GM12878 (cell line): ENCODE data around the gene RERE. TPM values are rescaled to one million over a fixed set of nuclear protein-coding genes. Genes with fewer than 3 reads are reported as not detected.
"Not testable (repeated sequence)": the region's sequence is repeated elsewhere in the genome, so short reads cannot be mapped to it uniquely, and the experiment has no call there.

Experiments
- ATAC-seq: fragments of 200-7000 bp; cut with Tn5 transposase; 3 replicates; pipeline ENCODE4 v1.9.1; 2020; ENCODE audit warnings: mild to moderate bottlenecking, moderate library complexity
- BruUV-seq: library from RNA; stranded (reverse); fragments of 400-500 nt; replicated peaks from 2 replicates; lab custom pipeline; 2021; lab: Mats Ljungman, UMichigan
- CTCF ChIA-PET: fragments of 300-600 bp; sonication (Branson Sonifier 250); formaldehyde crosslinking; extraction: SDS; loops from one replicate; lab custom pipeline; 2021; ENCODE audit warnings: inconsistent platforms; lab: Yijun Ruan, JAX
- POLR2A ChIA-PET: fragments of 350-600 bp; formaldehyde crosslinking; extraction: SDS; loops from one replicate; lab custom pipeline; 2021; ENCODE audit warnings: inconsistent platforms; lab: Charles Lee
- RAD21 ChIA-PET: fragments of 300-600 bp; sonication (Branson Sonifier 250); formaldehyde crosslinking; loops from one replicate; lab custom pipeline; 2023; ENCODE audit warnings: antibody characterized with exemption; ENCODE audit not compliant: unreplicated experiment; lab: Charles Lee
- SMC1A ChIA-PET: fragments of 300-600 bp; sonication (Branson Sonifier 250); formaldehyde crosslinking; loops from one replicate; lab custom pipeline; 2023; ENCODE audit not compliant: unreplicated experiment, uncharacterized antibody; lab: Charles Lee
- DNase-seq: peaks from one replicate; pipeline ENCODE4 v3.0.0-alpha.2; 2011; ENCODE audit warnings: low read depth, low spot score
- FAIRE-seq: peaks from 3 replicates; lab custom pipeline; 2011; peaks lifted over from hg19 to GRCh38; lab: Jason Lieb, UNC
- H2AFZ ChIP-seq: 2 replicates; pipeline ENCODE4 v1.6.0; 2011; ENCODE audit warnings: low read depth, low read length, control low read depth; ENCODE audit not compliant: control insufficient read depth
- H3K27ac ChIP-seq: 2 replicates; pipeline ENCODE4 v1.5.1; 2011; ENCODE audit warnings: control low read depth; ENCODE audit not compliant: control insufficient read depth, insufficient read depth
- H3K27me3 ChIP-seq, 2 experiments: replicated peaks in 1 of 2; 2 replicates each; pipeline versions ENCODE4 v1.6.0 to v1.6.1; 2011; ENCODE audit warnings: low read length in 1 of 2; ENCODE audit not compliant: control insufficient read depth in 2 of 2, insufficient read depth in 2 of 2
- H3K36me3 ChIP-seq, 2 experiments: 2 replicates each; pipeline ENCODE4 v1.5.1; 2011; ENCODE audit warnings: low read length in 1 of 2; ENCODE audit not compliant: control insufficient read depth in 2 of 2, insufficient read depth in 2 of 2
- H3K4me1 ChIP-seq: 2 replicates; pipeline ENCODE4 v1.6.1; 2011; ENCODE audit warnings: mild to moderate bottlenecking, low read length, moderate library complexity, mixed read lengths; ENCODE audit not compliant: control insufficient read depth, insufficient read depth
- H3K4me2 ChIP-seq: 2 replicates; pipeline ENCODE4 v1.6.0; 2011; ENCODE audit warnings: control low read depth; ENCODE audit not compliant: control insufficient read depth, insufficient read depth
- H3K4me3 ChIP-seq: fragments of 200-600 bp; sonication (generic); 2 replicates; pipeline ENCODE4 v1.5.1; 2016
- H3K79me2 ChIP-seq: 2 replicates; pipeline ENCODE4 v1.6.0; 2011; ENCODE audit warnings: low read length; ENCODE audit not compliant: control insufficient read depth, insufficient read depth
- H3K9ac ChIP-seq: 2 replicates; pipeline ENCODE4 v1.8.0; 2011; ENCODE audit warnings: low read length, control low read depth, mixed read lengths; ENCODE audit not compliant: control insufficient read depth, insufficient read depth
- H3K9me3 ChIP-seq: replicated peaks from 3 replicates; pipeline ENCODE4 v1.5.1; 2011; ENCODE audit warnings: mild to moderate bottlenecking, low read length; ENCODE audit not compliant: control insufficient read depth, insufficient read depth
- H4K20me1 ChIP-seq: 2 replicates; pipeline ENCODE4 v1.6.0; 2011; ENCODE audit not compliant: control insufficient read depth, insufficient read depth
- BHLHE40 ChIP-seq, 2 experiments: fragments of 450-650 bp in 1 of 2; IDR thresholded peaks; 2 replicates each; pipeline ENCODE4 v1.6.1; 2011 to 2017; ENCODE audit warnings: low read depth in 2 of 2, borderline replicate concordance in 1 of 2, improper control_type of control experiment in 1 of 2, low read length in 1 of 2, mild to moderate bottlenecking in 1 of 2
- CBFB ChIP-seq: IDR thresholded peaks from 2 replicates; pipeline ENCODE4 v1.6.1; 2016; ENCODE audit warnings: antibody characterized with exemption, low read depth
- E2F4 ChIP-seq: IDR thresholded peaks from 2 replicates; pipeline ENCODE4 v1.6.1; 2012; ENCODE audit warnings: low read depth, low read length, improper control_type of control experiment
- FOXM1 ChIP-seq: IDR thresholded peaks from 2 replicates; pipeline ENCODE4 v1.6.1; 2012; ENCODE audit warnings: low read depth, mild to moderate bottlenecking, inconsistent platforms, low read length, moderate library complexity
- HCFC1 ChIP-seq: fragments of 150-350 bp; IDR thresholded peaks from 2 replicates; pipeline ENCODE4 v1.6.1; 2014; ENCODE audit warnings: low read length
- HSF1 ChIP-seq: fragments of 150-350 bp; IDR thresholded peaks from 2 replicates; pipeline ENCODE4 v1.6.1; 2014; ENCODE audit warnings: mild to moderate bottlenecking, low read depth, low read length
- MTA3 ChIP-seq: IDR thresholded peaks from 2 replicates; pipeline ENCODE4 v1.6.1; 2012; ENCODE audit warnings: low read length, inconsistent platforms, borderline replicate concordance
- POLR2A ChIP-seq: IDR thresholded peaks from 2 replicates; pipeline ENCODE4 v1.6.1; 2011; ENCODE audit warnings: low read depth, mild to moderate bottlenecking, low read length
- PRDM15 ChIP-seq: fragments of 450-650 bp; formaldehyde crosslinking; IDR thresholded peaks from 2 replicates; pipeline ENCODE4 v1.4.0; 2020; ENCODE audit warnings: mild to moderate bottlenecking, moderate library complexity
- WGBS: methylation state at CpG from one replicate; pipeline ENCODE4 v1.1.6; 2016; ENCODE audit warnings: low lambda C conversion rate; ENCODE audit not compliant: insufficient replicate concordance, insufficient coverage; ENCODE audit errors: missing lambda C conversion rate; 5-methylcytosine and 5-hydroxymethylcytosine counted together
- in situ Hi-C: fragments of 300-500 bp; cut with MboI; formaldehyde crosslinking; loops from 9 replicates; pipeline ENCODE4 v1.14.3; 2018; ENCODE audit warnings: mixed read lengths
- intact Hi-C: fragments of 100-400 bp; cut with micrococcal nuclease; formaldehyde crosslinking; loops from one replicate; pipeline ENCODE4 v1.14.2; 2022; ENCODE audit not compliant: unreplicated experiment
- polyA plus RNA-seq, 11 experiments: library from polyadenylated mRNA; depleted of rRNA in 4 of 11; unstranded in 6 of 11; stranded (reverse) in 5 of 11; fragments of >200 nt; fragmentation: Nextera tagmentation in 4 of 11; fragmentation: Illumina TruSeq in 1 of 11; extraction: Ambion mirVana in 4 of 11; extraction: Trizol in 1 of 11; gene quantifications; 1 replicate in 1 of 11; 2 replicates in 10 of 11; pipeline versions ENCODE4 v1.2.1 to v1.2.3, GENCODE V29; 2011 to 2016; ENCODE audit warnings: inconsistent platforms in 2 of 11, missing spikeins in 2 of 11, low read depth in 1 of 11
- total RNA-seq, 4 experiments: library from RNA; depleted of rRNA in 3 of 4; stranded (reverse); fragments of >200 nt in 3 of 4; fragmentation: Illumina TruSeq in 1 of 4; extraction: Trizol in 1 of 4; gene quantifications; 2 replicates each; pipeline versions ENCODE4 v1.2.1 to v1.2.3, GENCODE V29; 2013 to 2021

Gene RERE
- total and polyA plus RNA-seq, 10 of the 15 experiments (the other 5 are each of a cell fraction or from before 2014, with no cell fraction given): 5.2 to 60.5 (median 20.2) TPM

GRCh38 chr1:8830732-8831131 lies 13.3 kb upstream of the RERE start:
- POLR2A ChIA-PET: not testable (repeated sequence)

GRCh38 chr1:8825985-8826481 lies 8.6 kb upstream of the RERE start:
- intact Hi-C loops: no loop called here
- Histone ChIP-seq H3K4me3 (no peak overlapping the region), H3K4me2 (no peak overlapping the region), H3K9me3 (no peaks in the 10 kb centered on the region), H2AFZ (no peak overlapping the region), H3K9ac (no peak overlapping the region), H3K79me2 (no peaks in the 10 kb centered on the region), H3K4me1 (peaks cover 4% of the 10 kb centered on the region; the same call in 1 of the 2 replicates), H4K20me1 (no peaks in the 10 kb centered on the region), H3K27me3 (no peaks in the 10 kb centered on the region), H3K36me3 (no peaks in the 10 kb centered on the region), H3K27ac (no peak overlapping the region)
- ChIA-PET CTCF (interaction anchor here (0.7 to 0.9 kb wide), 2 partner anchors 23 to 71 kb away, joined by 3 read pairs; no protein-coding TSS in a partner anchor), POLR2A (interaction anchor here (0.7 kb wide), 2 partner anchors 52 to 344 kb away, joined by 3 to 5 read pairs; no protein-coding TSS in a partner anchor), RAD21 (no interaction called here), SMC1A (no interaction called here)
- DNase-seq: no peak
- BruUV-seq: no TSS peak
- 73% methylated on average over 10 of the region's 10 CpGs for WGBS
- FAIRE-seq: no peak
- ATAC-seq: no peak
- in situ Hi-C loops: no loop called here
- TF ChIP-seq POLR2A (no peak), MTA3 (no peak), FOXM1 (no peak), HSF1 (no peak), CBFB (no peak), PRDM15 (CRISPR knock-in tag) (no peak), E2F4 (no peak), BHLHE40 (IDR thresholded peaks at IDR 0.05; ENCODE audit: borderline replicate concordance in 1 of 2, low read depth in 2 of 2, low read length in 1 of 2) (no peak), HCFC1 (no peak)

More at GRCh38 chr1:8830732-8831131, 13.3 kb upstream of the RERE start:
- H3K27me3 ChIP-seq, H3K36me3 ChIP-seq, ATAC-seq, H2AFZ ChIP-seq, H3K4me1 ChIP-seq, FAIRE-seq, DNase-seq, H3K9ac ChIP-seq, in situ Hi-C loops, BruUV-seq, H3K9me3 ChIP-seq, H4K20me1 ChIP-seq, H3K27ac ChIP-seq, RAD21 ChIA-PET, H3K79me2 ChIP-seq, H3K4me3 ChIP-seq, H3K4me2 ChIP-seq, intact Hi-C loops: not testable (repeated sequence)
- CTCF ChIA-PET: interaction anchor here (0.6 to 1.8 kb wide), 2 partner anchors 9 to 18 kb away, joined by 3 to 8 read pairs; no protein-coding TSS in a partner anchor
- 79% methylated on average over 9 of the region's 10 CpGs for WGBS
- SMC1A ChIA-PET: interaction anchor here (1.4 kb wide), 1 partner anchor 9 kb away, joined by 4 read pairs; no protein-coding TSS in a partner anchor
